ENCODE results near the gene AOX1. TPM values are rescaled to one million over a fixed set of nuclear protein-coding genes. Genes with fewer than 3 reads are reported as not detected.
"Not testable (repeated sequence)": the region's sequence is repeated elsewhere in the genome, so short reads cannot be mapped to it uniquely, and the experiment has no call there.

Gene AOX1
- total RNA-seq, 1 donor from 2014 or later: not detected

DNA sequence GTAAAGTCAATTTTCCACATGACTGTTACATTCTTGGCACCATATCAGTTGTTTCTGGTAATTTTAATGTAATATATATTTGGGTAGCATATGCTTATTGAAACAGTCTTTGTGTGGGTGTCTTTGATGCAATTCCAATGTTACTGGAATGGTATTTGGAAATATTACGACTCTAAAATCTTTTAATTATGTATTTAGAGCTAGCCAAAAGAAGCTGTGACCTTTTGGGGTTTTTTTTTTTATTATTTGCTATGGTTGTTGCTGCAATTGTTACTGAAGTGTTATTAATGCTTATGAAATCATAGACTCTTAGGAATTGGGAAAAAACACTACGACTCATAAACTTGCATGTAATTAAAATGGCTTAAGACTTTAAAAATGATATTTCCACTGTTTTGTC, 95.9 kb downstream of the AOX1 start:
- intact Hi-C loops (cut with micrococcal nuclease): no loop called here
- DNase-seq (ENCODE audit: low spot score): no peak
- H3K36me3 Mint-ChIP-seq (ENCODE audit: low read depth): no peaks in the 10 kb centered on the region
- H3K4me1 Mint-ChIP-seq (ENCODE audit: low read depth): no peaks in the 10 kb centered on the region
- H3K4me3 Mint-ChIP-seq (ENCODE audit: low read depth): no peak overlapping the region
- H3K27ac Mint-ChIP-seq: no peak overlapping the region
- H3K27me3 Mint-ChIP-seq (ENCODE audit: low read depth): peaks cover 18% of the 10 kb centered on the region
- no peaks in the 10 kb centered on the region for H3K9me3 Mint-ChIP-seq

DNA sequence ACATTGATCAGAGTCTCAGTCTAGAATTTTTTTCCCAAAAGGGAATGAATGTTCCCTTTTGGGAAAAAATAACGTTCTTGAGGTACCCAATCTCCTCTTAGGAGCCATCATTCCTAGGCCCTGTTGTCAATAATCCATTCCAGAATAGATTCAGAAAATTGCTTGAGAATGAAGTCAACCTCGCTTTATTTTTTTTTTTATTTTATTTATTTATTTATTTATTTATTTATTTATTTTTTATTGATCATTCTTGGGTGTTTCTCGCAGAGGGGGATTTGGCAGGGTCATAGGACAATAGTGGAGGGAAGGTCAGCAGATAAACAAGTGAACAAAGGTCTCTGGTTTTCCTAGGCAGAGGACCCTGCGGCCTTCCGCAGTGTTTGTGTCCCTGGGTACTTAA, 96.6 kb downstream of the AOX1 start:
- H3K4me1 Mint-ChIP-seq (ENCODE audit: low read depth); H3K4me3 Mint-ChIP-seq (ENCODE audit: low read depth); H3K9me3 Mint-ChIP-seq; intact Hi-C loops (cut with micrococcal nuclease); H3K36me3 Mint-ChIP-seq (ENCODE audit: low read depth); H3K27ac Mint-ChIP-seq; DNase-seq (ENCODE audit: low spot score): not testable (repeated sequence)
- peaks cover 17% of the 10 kb centered on the region for H3K27me3 Mint-ChIP-seq (ENCODE audit: low read depth)

DNA sequence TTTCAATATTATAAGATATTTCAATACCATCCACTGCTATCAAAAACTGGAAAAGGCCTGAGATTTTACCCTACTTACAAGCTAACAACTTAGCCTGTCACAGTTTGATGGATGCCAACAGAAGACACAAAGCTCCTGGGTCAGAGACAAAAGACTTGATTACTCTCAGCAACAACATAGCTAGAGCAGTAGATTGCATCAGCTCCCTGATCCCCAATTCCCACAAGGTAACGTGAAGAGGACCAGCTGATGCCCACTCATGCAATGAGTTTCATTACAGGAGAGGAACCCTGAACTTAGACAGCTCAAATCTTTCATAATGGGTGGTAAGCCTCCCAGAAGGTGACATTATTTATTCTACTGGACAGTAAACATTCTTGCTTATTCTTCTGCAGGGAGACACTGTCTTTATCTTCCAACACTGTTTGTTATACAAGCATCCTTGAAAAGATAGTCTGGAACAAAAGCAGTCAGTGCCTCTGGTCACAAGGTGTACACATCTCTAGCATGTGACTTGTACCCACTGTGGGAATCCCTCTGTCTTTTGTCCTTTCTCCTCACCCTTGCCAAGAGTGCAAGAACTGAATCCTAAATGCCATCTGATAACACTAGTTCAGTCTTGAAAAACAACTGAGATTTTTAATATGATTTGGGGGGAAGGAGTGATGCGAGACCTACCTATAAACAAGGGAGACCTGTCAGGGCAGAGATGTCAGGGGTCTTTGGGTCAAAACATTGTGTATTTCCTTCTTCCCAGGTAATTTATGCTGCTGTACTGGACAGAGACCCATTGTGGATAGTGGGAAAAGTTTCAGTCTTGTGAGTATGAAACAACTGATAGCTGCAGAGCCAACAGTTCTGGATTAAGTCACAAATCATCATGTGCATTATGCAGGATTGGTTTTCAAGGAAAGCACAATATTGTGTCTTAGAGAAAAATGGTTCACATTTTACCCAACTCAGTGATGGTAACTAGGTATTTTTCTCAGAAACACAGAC, 102.4 kb downstream of the AOX1 start:
- Mint-ChIP-seq H3K36me3 (ENCODE audit: low read depth) (no peaks in the 10 kb centered on the region), H3K27ac (no peak overlapping the region), H3K4me1 (ENCODE audit: low read depth) (peaks cover 6% of the 10 kb centered on the region), H3K27me3 (ENCODE audit: low read depth) (peaks cover 6% of the 10 kb centered on the region), H3K4me3 (ENCODE audit: low read depth) (no peak overlapping the region), H3K9me3 (no peaks in the 10 kb centered on the region)
- DNase-seq (ENCODE audit: low spot score): no peak
- intact Hi-C loops (cut with micrococcal nuclease): no loop called here

DNA sequence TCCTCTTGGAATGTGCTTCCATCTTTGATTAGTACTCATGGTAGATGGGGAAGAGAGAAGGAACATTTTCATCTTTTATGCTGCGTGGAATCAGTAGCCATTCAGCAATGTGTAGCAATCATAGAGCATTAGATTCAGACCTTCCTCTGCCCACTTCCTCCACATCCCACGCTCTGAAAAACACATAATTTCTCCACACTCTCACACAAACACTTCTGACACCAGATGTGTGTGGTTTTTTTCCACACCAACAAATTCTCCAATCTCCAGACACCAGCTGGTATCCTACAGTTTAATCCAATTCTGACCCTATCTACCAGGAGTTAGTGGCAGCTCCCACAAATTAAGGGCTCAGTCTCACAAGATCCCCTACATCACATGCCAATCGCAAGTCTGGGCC, 103.3 kb downstream of the AOX1 start:
- no peak for DNase-seq (ENCODE audit: low spot score)
- no peak overlapping the region for H3K27ac Mint-ChIP-seq
- no peaks in the 10 kb centered on the region for H3K9me3 Mint-ChIP-seq
- intact Hi-C loops (cut with micrococcal nuclease): no loop called here
- H3K27me3 Mint-ChIP-seq (ENCODE audit: low read depth): peaks cover 6% of the 10 kb centered on the region
- H3K4me3 Mint-ChIP-seq (ENCODE audit: low read depth): no peak overlapping the region
- peaks cover 6% of the 10 kb centered on the region for H3K4me1 Mint-ChIP-seq (ENCODE audit: low read depth)
- no peaks in the 10 kb centered on the region for H3K36me3 Mint-ChIP-seq (ENCODE audit: low read depth)

DNA sequence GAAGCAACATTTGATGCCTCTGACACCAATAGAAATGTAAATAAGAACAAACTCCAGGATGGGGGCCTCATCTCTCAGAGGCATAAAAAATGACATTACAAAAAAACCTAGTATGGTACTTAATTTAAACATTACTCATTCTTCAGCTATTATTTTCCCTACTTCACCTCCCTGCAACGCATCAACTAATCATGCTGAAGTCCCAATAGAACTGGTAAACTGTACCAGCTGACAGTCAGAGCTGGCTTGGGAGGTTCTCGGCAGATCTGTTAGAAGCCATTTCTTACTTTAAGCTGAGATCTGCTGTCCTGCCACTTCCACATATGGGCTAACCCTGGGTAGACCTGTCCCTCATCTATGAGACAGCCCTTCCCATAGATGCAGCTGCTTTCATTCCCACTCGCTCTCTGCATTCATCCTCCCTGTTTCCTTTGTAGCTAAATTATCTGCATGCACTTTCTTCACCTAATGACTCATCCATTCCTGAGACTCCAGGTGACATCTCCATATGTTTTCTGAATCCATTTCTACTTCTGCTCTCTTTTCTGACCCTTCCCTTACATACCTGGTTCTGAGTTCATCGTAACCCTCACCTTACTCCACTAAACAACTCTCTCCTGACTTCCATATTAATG, 108.1 kb downstream of the AOX1 start:
- no peaks in the 10 kb centered on the region for H3K9me3 Mint-ChIP-seq
- H3K27me3 Mint-ChIP-seq (ENCODE audit: low read depth): peaks cover 2% of the 10 kb centered on the region
- H3K4me3 Mint-ChIP-seq (ENCODE audit: low read depth): no peak overlapping the region
- peaks cover 6% of the 10 kb centered on the region for H3K4me1 Mint-ChIP-seq (ENCODE audit: low read depth)
- no peaks in the 10 kb centered on the region for H3K36me3 Mint-ChIP-seq (ENCODE audit: low read depth)
- intact Hi-C loops (cut with micrococcal nuclease): no loop called here
- H3K27ac Mint-ChIP-seq: no peak overlapping the region
- DNase-seq (ENCODE audit: low spot score): no peak

DNA sequence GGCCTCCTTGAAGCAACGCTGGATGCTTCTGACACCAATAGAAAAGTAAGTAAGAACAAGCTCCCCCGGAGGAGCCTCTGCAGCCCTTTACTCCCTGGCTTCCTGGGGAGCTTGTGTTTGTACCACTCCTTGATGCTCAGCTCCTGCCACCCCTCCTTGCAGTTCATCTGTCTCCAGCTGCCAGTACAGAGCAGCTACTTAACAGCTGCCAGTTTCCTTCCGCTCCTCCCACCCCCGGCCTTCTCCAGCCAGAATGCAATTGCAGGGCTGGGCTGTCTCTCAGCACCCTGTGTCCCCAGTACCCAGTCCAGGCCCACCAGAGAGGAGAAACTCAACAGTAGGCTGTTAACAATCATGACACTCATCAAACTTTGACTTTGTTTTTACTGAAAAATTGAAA, 109.4 kb downstream of the AOX1 start:
- H3K27me3 Mint-ChIP-seq (ENCODE audit: low read depth): peaks cover 2% of the 10 kb centered on the region
- H3K4me3 Mint-ChIP-seq (ENCODE audit: low read depth): no peak overlapping the region
- no peak for DNase-seq (ENCODE audit: low spot score)
- no peak overlapping the region for H3K27ac Mint-ChIP-seq
- no peaks in the 10 kb centered on the region for H3K9me3 Mint-ChIP-seq
- H3K4me1 Mint-ChIP-seq (ENCODE audit: low read depth): peaks cover 7% of the 10 kb centered on the region
- intact Hi-C loops (cut with micrococcal nuclease): no loop called here
- no peaks in the 10 kb centered on the region for H3K36me3 Mint-ChIP-seq (ENCODE audit: low read depth)

DNA sequence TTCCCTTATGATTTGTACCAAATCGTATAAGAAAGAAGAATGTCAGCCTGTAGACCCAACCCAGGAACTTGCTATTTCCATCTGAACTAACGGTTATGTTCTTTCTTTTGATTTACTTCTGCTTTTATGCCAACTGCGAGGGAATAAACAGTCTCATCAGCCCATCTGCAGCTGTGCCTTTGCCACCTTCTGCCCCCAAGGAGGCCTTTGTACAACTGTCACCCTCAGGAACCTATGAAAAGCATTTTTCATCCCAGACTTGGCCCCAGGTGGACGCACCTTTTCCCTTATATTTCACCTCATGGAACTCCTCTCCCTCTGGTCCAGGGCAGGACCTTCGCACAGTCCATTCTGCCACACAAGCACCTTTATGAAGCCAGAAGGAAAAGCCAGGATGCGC, 109.8 kb downstream of the AOX1 start:
- no peak overlapping the region for H3K27ac Mint-ChIP-seq
- H3K27me3 Mint-ChIP-seq (ENCODE audit: low read depth): no peaks in the 10 kb centered on the region
- intact Hi-C loops (cut with micrococcal nuclease): no loop called here
- H3K36me3 Mint-ChIP-seq (ENCODE audit: low read depth): no peaks in the 10 kb centered on the region
- peaks cover 7% of the 10 kb centered on the region for H3K4me1 Mint-ChIP-seq (ENCODE audit: low read depth)
- H3K9me3 Mint-ChIP-seq: no peaks in the 10 kb centered on the region
- DNase-seq (ENCODE audit: low spot score): no peak
- no peak overlapping the region for H3K4me3 Mint-ChIP-seq (ENCODE audit: low read depth)

DNA sequence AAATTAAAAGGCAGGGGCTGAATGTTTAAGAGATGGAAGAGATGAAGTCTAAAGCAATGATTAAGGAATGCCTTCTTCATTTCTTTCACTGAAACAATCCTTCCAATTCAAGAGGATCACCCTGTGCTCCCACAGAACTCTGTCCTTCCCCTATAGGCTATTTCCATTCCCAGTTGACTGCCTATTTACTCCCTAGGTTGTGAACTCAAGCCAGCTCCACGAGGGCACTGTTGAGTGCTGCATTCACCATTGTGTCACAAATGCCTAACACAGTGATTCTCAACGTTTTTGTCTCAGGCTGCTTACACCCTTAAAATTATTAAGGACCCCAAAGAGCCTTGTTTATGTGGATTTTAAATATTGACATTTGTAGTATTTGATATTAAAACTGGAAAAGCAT, 112.4 kb downstream of the AOX1 start:
- H3K27ac Mint-ChIP-seq: no peak overlapping the region
- no peak for DNase-seq (ENCODE audit: low spot score)
- intact Hi-C loops (cut with micrococcal nuclease): no loop called here
- H3K4me1 Mint-ChIP-seq (ENCODE audit: low read depth): peaks cover 16% of the 10 kb centered on the region
- H3K4me3 Mint-ChIP-seq (ENCODE audit: low read depth): no peak overlapping the region
- H3K9me3 Mint-ChIP-seq: no peaks in the 10 kb centered on the region
- no peaks in the 10 kb centered on the region for H3K27me3 Mint-ChIP-seq (ENCODE audit: low read depth)
- H3K36me3 Mint-ChIP-seq (ENCODE audit: low read depth): no peaks in the 10 kb centered on the region

DNA sequence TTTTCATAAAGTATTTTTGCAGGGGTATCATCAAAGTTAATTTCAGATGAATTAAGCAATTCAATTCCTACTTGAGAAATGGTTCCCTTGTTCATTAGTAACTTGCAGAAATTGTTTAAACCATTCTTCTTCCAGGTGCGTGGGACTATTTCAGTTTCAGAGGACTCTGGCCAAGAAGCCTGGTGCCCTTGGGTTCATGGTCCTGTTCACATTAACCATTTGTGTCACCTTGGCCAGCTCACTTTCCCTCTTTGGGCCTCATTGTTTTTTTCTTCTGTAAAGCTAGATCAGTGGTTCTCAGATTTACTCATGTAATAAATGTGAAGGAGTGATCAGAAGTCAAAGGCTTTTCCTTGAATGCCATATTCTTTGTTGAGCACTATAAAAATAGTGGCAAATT, 113.5 kb downstream of the AOX1 start:
- Mint-ChIP-seq H3K36me3 (ENCODE audit: low read depth) (no peaks in the 10 kb centered on the region), H3K4me3 (ENCODE audit: low read depth) (no peak overlapping the region), H3K4me1 (ENCODE audit: low read depth) (peaks cover 24% of the 10 kb centered on the region), H3K9me3 (no peaks in the 10 kb centered on the region), H3K27me3 (ENCODE audit: low read depth) (no peaks in the 10 kb centered on the region), H3K27ac (no peak overlapping the region)
- intact Hi-C loops (cut with micrococcal nuclease): no loop called here
- DNase-seq (ENCODE audit: low spot score): no peak

DNA sequence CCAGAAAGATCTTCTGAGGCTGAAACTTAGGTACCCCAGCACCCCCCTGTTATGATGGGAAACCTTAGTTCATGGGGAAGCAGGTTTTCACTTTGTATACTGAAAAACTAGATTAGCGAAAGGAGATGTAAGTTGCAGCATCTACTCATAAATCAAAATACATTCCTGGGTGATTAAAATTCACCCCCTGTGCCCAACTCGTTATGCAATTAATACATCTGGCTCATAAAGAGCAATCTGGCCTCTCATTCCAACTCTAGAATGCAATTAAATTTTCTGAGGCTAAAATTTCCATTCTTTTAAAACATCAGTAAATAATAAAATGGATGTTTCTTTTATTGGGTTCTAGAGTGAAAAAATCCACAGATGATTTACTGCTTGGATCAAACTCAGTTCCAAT, 115.0 kb downstream of the AOX1 start:
- Mint-ChIP-seq H3K4me1 (ENCODE audit: low read depth) (peaks cover 34% of the 10 kb centered on the region), H3K9me3 (no peaks in the 10 kb centered on the region), H3K4me3 (ENCODE audit: low read depth) (no peak overlapping the region), H3K27ac (no peak overlapping the region), H3K27me3 (ENCODE audit: low read depth) (no peaks in the 10 kb centered on the region), H3K36me3 (ENCODE audit: low read depth) (no peaks in the 10 kb centered on the region)
- no peak for DNase-seq (ENCODE audit: low spot score)
- intact Hi-C loops (cut with micrococcal nuclease): loop anchor here (5.0 kb wide), 4 partner anchors 74 to 379 kb away; partner anchors contain the start of gene KCTD18

DNA sequence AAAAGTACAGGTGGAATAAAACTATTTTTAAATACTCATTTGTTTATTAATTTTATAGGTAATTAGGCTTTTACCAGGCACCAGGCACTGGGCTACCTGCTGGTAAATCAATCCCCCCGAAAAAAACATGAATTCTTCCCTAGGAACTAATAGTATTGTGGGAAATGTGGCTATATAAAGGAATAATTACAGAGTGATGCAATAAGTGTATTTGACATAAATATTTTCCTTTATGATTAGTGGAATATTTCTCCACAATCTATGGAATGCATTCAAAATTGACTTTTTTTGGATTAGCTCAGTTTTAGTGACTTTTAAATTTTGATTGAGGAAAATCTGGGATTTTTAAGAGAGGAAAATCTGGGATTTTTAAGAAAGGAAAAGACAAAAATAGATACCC, 116.2 kb downstream of the AOX1 start:
- no peaks in the 10 kb centered on the region for H3K36me3 Mint-ChIP-seq (ENCODE audit: low read depth)
- H3K9me3 Mint-ChIP-seq: no peaks in the 10 kb centered on the region
- H3K27ac Mint-ChIP-seq: no peak overlapping the region

DNA sequence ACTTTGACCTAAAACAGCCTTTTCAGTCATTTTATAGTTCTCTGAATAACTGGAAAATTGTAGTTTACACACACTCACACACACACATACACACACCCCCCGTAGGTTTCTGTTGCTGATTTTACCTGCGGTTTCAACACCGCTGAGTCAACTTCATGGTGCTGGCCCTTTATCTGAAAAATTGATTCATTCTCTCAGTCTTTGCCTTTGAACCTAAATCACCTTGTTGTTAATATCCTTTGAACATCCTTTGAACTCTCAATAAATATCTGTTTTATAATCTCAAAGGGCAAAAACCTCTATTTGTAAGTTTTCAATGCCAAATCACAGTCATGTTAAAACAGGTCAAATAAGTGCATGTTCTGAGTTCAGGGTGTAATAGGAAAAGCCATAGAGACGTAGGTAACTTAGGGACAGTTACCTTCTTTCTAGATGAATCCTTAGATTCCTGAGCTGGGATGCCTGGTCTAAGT, 116.9 kb downstream of the AOX1 start:
- DNase-seq (ENCODE audit: low spot score): peak; percentile 41
- peaks cover 44% of the 10 kb centered on the region for H3K4me1 Mint-ChIP-seq (ENCODE audit: low read depth)
- peak overlapping the region; percentile 35 for H3K27ac Mint-ChIP-seq
- no peaks in the 10 kb centered on the region for H3K9me3 Mint-ChIP-seq
- H3K4me3 Mint-ChIP-seq (ENCODE audit: low read depth): no peak overlapping the region
- intact Hi-C loops (cut with micrococcal nuclease): loop anchor here (1.0 to 5.0 kb wide), 11 partner anchors 11 to 724 kb away; partner anchors contain the start of genes KCTD18, NIF3L1, PPIL3 and SGO2
- H3K36me3 Mint-ChIP-seq (ENCODE audit: low read depth): no peaks in the 10 kb centered on the region
- H3K27me3 Mint-ChIP-seq (ENCODE audit: low read depth): no peaks in the 10 kb centered on the region

More for the DNA sequence above, 116.2 kb downstream of the AOX1 start:
- Mint-ChIP-seq H3K4me1 (ENCODE audit: low read depth) (peaks cover 40% of the 10 kb centered on the region), H3K4me3 (ENCODE audit: low read depth) (no peak overlapping the region), H3K27me3 (ENCODE audit: low read depth) (no peaks in the 10 kb centered on the region)
- DNase-seq (ENCODE audit: low spot score): no peak
- intact Hi-C loops (cut with micrococcal nuclease): loop anchor here (1.0 to 5.0 kb wide), 9 partner anchors 63 to 380 kb away; partner anchors contain the start of genes KCTD18, NIF3L1, PPIL3 and SGO2

Measured in activated T-helper 2 cell treated with anti-CD3 and anti-CD28 coated beads, Interferon-gamma antibody, Interleukin-2, Interleukin-4, amounts not matched to agents 10 μg/mL and 5 μg/mL and 100 μg/mL, durations not matched to agents 14 hours and 24 hours and 36 hours (primary cell).